CD4-positive, alpha-beta T cell treated with Interleukin-4 for 1 hour (primary cell): Measurements from ENCODE around the gene GOLGA8O.
"Not testable (repeated sequence)": the region's sequence is repeated elsewhere in the genome, so short reads cannot be mapped to it uniquely, and the experiment has no call there.

ENCODE experiments used
- DNase-seq, 2 donors: peaks; one replicate each; pipeline ENCODE4 v3.0.0-alpha.2; 2020 to 2022

Gene GOLGA8O

GRCh38 chr15:32455534-32455933, at the start of gene GOLGA8O:
Gene GOLGA8O, minus strand, starts transcription at chr15:32455634. Its CDS starts 98 bp downstream, at chr15:32455536.
- not testable (repeated sequence) for DNase-seq

GRCh38 chr15:32504152-32504811, 48.8 kb upstream of the GOLGA8O start:
- DNase-seq: not testable (repeated sequence)

GRCh38 chr15:32502946-32503345, 47.5 kb upstream of the GOLGA8O start:
- not testable (repeated sequence) for DNase-seq

GRCh38 chr15:32492768-32493167, 37.3 kb upstream of the GOLGA8O start:
- not testable (repeated sequence) for DNase-seq

- DNase-seq: not testable (repeated sequence)
Measured at GRCh38 chr15:32486474-32486873, 31.0 kb upstream of the GOLGA8O start.

GRCh38 chr15:32483377-32483776, 27.9 kb upstream of the GOLGA8O start:
- DNase-seq: not testable (repeated sequence)

GRCh38 chr15:32481683-32482082, 26.2 kb upstream of the GOLGA8O start:
- DNase-seq: not testable (repeated sequence)

GRCh38 chr15:32468076-32468475, 12.6 kb upstream of the GOLGA8O start:
- DNase-seq: not testable (repeated sequence)

GRCh38 chr15:32440445-32440977, 14.9 kb downstream of the GOLGA8O start:
- DNase-seq: not testable (repeated sequence)

GRCh38 chr15:32434102-32434963, 21.1 kb downstream of the GOLGA8O start:
- not testable (repeated sequence) for DNase-seq

GRCh38 chr15:32427635-32428034, 27.8 kb downstream of the GOLGA8O start:
- DNase-seq: not testable (repeated sequence)

GRCh38 chr15:32426511-32426910, 28.9 kb downstream of the GOLGA8O start:
- DNase-seq: not testable (repeated sequence)

- peak in 1 of 2 donors; percentile 38 for DNase-seq
Measured at GRCh38 chr15:32407903-32408302, 47.5 kb downstream of the GOLGA8O start.

- DNase-seq: not testable (repeated sequence)
Measured at GRCh38 chr15:32403192-32403591, 52.2 kb downstream of the GOLGA8O start, which contains the start of gene GOLGA8K. Gene GOLGA8K, minus strand, starts transcription at chr15:32403292. Its CDS starts 98 bp downstream, at chr15:32403194.

GRCh38 chr15:32396522-32396921, 58.9 kb downstream of the GOLGA8O start:
- not testable (repeated sequence) for DNase-seq
